Measurements from ENCODE around the gene ADGRL3.

DNA sequence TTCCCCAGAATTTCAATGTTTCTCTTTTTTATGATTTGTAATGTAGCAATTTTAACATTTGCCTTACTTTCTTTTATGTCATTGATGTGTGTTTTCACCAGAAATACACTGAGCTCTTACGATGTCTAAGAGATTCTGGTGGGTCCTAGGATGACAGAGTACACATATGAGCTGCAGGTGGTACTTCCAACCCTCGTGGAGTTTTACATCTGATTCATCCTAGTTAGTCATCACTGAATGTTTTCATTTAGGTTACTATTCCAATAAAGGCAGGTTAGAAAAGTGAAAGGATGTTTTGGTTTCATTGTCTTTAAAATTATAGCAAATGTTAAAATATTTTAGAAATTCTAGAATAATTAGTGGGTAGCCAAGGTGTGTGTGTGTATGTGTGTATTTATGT lies 605.9 kb downstream of the ADGRL3 start:
- TF ChIP-seq, protein P1, sequence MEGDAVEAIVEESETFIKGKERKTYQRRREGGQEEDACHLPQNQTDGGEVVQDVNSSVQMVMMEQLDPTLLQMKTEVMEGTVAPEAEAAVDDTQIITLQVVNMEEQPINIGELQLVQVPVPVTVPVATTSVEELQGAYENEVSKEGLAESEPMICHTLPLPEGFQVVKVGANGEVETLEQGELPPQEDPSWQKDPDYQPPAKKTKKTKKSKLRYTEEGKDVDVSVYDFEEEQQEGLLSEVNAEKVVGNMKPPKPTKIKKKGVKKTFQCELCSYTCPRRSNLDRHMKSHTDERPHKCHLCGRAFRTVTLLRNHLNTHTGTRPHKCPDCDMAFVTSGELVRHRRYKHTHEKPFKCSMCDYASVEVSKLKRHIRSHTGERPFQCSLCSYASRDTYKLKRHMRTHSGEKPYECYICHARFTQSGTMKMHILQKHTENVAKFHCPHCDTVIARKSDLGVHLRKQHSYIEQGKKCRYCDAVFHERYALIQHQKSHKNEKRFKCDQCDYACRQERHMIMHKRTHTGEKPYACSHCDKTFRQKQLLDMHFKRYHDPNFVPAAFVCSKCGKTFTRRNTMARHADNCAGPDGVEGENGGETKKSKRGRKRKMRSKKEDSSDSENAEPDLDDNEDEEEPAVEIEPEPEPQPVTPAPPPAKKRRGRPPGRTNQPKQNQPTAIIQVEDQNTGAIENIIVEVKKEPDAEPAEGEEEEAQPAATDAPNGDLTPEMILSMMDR (IDR thresholded peaks at IDR 0.05) = no peak
- no peak for TF ChIP-seq POLR2A (IDR thresholded peaks at IDR 0.05)

All from thyroid gland (tissue), 4 donors.